ENCODE results near the gene STK16.

DNA sequence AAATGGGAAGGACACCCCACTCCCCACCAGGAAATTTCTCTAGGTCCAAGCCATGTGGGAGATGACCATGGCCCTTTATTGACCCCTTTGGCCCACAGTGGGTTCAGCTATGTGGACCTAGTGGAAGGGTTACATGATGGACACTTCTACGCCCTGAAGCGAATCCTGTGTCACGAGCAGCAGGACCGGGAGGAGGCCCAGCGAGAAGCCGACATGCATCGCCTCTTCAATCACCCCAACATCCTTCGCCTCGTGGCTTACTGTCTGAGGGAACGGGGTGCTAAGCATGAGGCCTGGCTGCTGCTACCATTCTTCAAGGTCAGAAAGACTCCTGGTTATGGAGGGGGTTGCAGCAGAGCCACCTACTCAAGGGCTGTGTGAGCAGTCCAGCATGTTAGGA, 1.3 kb downstream of the STK16 start:
- TF ChIP-seq POLR2A (IDR thresholded peaks at IDR 0.05) = no peak
- no peak for TF ChIP-seq CTCF (IDR thresholded peaks at IDR 0.05)
- TF ChIP-seq POLR2AphosphoS5 (IDR thresholded peaks at IDR 0.05) = no peak
- no peak for TF ChIP-seq EP300 (IDR thresholded peaks at IDR 0.05)

Measured in stomach (tissue), 4 donors.